ENCODE data around the gene PHOX2B.

- TF ChIP-seq POLR2A (IDR thresholded peaks at IDR 0.05; ENCODE audit: low read depth, low read length) (no peak), POLR2AphosphoS5 (IDR thresholded peaks at IDR 0.05; ENCODE audit: low read depth, low read length) (no peak), SPI1 (IDR thresholded peaks at IDR 0.05; ENCODE audit: low read depth, low read length) (no peak), TAF1 (IDR thresholded peaks at IDR 0.05; ENCODE audit: low read depth, low read length) (no peak), POU2F2 (IDR thresholded peaks at IDR 0.05; ENCODE audit: low read depth, low read length) (no peak)
These were observed 2.5 kb downstream of the PHOX2B start for GRCh38 chr4:41746025-41746439.
